NK-92 (cell line): ENCODE results near the gene ALG12.

ENCODE experiments used
- DNase-seq: peaks from one replicate; lab custom pipeline; 2025; ENCODE audit not compliant: unreplicated experiment; lab: John Stamatoyannopoulos, UW

Gene ALG12

GRCh38 chr22:49850959-49851802, 67.1 kb downstream of the ALG12 start:
- no peak for DNase-seq
